ENCODE measurements around the gene RAB3C.
"Not testable (repeated sequence)": the region's sequence is repeated elsewhere in the genome, so short reads cannot be mapped to it uniquely, and the experiment has no call there.

- TF ChIP-seq, protein P1, sequence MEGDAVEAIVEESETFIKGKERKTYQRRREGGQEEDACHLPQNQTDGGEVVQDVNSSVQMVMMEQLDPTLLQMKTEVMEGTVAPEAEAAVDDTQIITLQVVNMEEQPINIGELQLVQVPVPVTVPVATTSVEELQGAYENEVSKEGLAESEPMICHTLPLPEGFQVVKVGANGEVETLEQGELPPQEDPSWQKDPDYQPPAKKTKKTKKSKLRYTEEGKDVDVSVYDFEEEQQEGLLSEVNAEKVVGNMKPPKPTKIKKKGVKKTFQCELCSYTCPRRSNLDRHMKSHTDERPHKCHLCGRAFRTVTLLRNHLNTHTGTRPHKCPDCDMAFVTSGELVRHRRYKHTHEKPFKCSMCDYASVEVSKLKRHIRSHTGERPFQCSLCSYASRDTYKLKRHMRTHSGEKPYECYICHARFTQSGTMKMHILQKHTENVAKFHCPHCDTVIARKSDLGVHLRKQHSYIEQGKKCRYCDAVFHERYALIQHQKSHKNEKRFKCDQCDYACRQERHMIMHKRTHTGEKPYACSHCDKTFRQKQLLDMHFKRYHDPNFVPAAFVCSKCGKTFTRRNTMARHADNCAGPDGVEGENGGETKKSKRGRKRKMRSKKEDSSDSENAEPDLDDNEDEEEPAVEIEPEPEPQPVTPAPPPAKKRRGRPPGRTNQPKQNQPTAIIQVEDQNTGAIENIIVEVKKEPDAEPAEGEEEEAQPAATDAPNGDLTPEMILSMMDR (IDR thresholded peaks at IDR 0.05), result not testable (repeated sequence)
- TF ChIP-seq POLR2A (IDR thresholded peaks at IDR 0.05), result not testable (repeated sequence)
Observed at GRCh38 chr5:58563016-58563700, 19.7 kb upstream of the RAB3C start.
